Fibroblast of skin of back (primary cell): ENCODE results near the gene FRAT2. TPM values are rescaled to one million over a fixed set of nuclear protein-coding genes. Genes with fewer than 3 reads are reported as not detected.

Experiments used
- DNase-seq: peaks from one replicate; pipeline ENCODE4 v3.0.0-alpha.2; 2013
- polyA plus RNA-seq, 2 experiments: library from polyadenylated mRNA; unstranded; fragments of 120-200 nt; gene quantifications; one replicate each; pipeline ENCODE4 v1.2.1, GENCODE V29; 2013; ENCODE audit not compliant: insufficient read length in 2 of 2

FRAT2 gene
- polyA plus RNA-seq (2013, experiment 1 of 2; ENCODE audit: insufficient read length), result 3.6 TPM
- polyA plus RNA-seq (2013, experiment 2 of 2; ENCODE audit: insufficient read length), result 2.2 TPM

DNA sequence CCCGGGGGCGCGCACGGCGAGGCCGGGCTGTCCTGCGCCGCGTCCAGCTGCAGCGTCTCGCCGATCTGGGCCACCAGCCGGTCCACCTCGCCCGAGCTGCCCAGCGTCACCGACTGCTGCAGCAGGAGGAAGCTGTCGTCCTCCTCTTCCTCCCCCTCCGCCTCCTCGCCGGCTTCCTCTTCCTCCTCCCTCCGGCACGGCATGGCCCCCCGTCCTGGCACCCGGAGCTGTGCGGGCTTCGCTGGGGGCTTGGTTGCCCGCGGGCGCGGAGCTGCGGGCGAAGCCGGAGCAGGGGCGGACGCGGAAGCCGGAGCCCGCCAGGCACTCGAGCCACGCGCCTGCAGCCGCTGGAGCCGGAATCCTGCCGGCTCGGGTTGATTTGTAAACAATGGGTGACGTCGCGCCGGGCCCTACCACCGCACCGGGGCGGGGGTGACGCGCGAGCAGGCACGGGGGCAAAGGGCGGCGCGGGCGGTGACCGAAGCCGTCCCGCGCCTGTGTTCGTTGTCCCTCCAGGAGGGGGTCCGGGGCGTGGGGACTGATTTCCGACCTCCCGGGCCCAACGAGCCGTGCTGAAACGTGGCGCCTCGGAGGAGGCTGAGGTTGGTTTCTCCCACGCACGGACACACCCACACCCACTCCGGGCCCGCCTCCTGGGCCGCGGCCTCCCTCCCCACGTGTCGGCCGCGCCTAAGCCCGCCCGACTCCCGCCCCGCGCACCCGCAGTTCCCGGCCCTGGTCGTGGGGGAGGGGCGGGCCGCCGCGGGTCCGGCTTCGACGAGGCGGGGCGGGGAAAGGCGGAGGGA is at the start of gene FRAT2:
TSS of gene FRAT2 (minus strand) at position 360 of the 806 bp plus-strand sequence. CDS start at position 203, 157 bp downstream.
- peak; percentile 89 for DNase-seq

DNA sequence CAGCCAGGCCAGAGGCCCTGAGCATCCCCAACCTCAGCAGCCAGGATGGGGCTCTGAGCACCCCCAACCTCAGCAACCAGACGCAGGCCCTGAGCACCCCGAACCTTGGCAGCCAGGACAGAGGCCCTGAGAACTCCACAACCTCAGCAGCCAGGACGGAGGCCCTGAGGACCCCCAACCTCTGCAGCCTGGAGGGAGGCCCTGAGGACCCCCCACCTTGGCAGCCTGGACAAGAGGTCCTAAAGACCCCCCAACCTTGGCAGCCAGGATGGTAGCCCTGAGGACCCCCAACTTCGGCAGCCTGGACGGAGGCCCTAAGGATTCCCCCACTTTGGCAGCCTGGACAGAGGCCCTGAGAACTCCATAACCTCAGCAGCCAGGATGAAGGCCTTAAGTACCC is 49.6 kb upstream of the FRAT2 start:
- DNase-seq, result no peak

DNA sequence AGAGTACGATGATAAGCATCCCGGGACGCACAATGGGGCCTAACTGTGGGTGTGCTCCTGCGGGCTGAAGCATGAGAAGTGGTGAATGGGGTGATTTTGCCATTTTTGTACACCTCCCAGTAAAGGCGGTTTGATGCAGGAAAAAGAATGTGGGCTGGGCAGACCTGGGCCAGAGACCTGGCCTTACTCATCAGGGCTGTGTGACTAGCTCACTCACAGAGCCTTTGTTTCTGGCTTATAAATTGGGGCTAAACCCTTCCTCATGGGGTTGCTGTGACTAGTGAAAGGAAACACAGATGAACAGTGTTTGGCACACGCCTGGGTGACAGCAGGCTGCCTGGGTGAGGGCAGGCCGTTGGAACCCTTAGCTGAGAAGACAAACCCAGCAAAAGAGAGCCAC is 48.6 kb upstream of the FRAT2 start:
- no peak for DNase-seq

- no peak for DNase-seq
Observed at GRCh38 chr10:97381626-97382025, 47.1 kb upstream of the FRAT2 start.

DNA sequence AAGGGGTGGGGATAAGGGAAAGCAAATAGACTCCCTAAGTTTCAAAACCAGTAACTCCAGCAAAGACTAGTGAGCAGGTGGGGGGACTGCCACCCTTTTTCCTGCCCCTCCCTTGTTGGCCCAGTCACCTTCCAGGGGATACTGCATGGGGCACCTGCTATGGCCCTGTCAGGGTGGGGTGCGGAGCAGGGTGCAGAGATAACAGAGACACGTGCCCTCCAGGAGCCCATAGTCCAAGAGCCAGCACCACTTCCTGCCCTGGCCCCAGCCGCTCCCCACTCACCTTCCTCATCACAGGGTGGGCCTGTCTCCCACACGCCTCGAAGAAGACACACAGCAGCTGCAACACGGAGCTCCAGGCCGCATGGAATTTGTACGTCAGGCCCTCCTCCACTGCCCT is 46.0 kb upstream of the FRAT2 start:
- no peak for DNase-seq

- no peak for DNase-seq
Observed at GRCh38 chr10:97378933-97379921, 44.7 kb upstream of the FRAT2 start.

DNA sequence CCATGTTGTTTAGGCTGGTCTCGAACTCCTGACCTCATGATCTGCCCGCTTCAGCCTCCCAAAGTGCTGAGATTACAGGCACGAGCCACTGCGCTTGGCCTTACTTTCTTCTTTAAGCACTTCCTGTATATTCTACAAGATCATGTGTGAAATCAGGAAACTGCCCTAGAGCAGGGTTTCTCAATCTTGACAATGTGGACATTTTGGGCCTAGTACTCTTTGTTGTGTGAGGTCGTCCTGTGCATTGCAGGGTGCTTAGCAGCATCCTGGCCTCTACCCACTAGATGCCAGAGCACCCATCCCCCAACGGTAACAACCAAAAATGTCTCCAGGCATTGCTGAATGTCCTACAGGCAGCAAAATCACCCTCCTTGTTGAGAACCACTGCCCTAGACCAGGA is 41.9 kb upstream of the FRAT2 start:
- no peak for DNase-seq

DNA sequence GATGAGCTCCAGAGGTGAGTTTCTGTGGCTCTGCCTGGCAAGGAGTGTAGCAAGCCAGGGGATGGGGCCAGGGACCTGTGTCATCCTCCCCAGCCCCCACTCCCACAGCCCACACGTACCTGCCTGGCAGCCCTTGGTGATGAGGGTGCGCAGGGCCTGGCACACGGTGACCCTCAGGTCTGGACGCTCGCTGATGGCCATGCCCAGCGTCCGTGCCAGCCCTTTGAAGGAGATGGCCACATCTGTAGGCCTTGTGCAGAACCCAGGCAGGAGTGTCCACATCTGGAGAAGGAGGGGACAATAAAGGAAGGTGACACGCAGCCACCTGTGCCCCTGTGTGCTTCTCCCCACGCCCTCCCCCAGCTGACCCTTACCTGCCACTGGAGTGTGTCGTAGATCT is 38.9 kb upstream of the FRAT2 start:
- DNase-seq, result no peak

- no peak for DNase-seq
Observed at GRCh38 chr10:97372233-97372875, 37.8 kb upstream of the FRAT2 start.

DNA sequence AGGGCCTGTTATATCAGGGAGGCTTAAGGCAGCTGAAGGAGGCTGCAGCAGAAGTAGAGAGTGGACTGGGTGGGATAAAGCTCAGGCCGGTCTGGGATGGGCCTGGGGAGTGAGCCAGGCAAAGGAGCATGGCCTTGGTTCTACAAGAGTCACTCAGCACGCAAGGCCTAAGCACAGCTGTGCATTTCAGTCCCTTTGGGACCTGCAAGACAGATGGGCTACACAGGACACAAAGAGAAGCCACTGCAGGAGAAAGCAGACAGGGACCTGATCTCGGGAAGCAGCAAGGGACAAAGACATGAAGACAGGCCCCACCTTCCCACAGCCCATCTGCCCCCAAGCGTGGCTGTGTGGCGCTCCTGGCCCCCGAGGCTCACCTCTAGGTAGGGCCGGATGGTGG is 37.2 kb upstream of the FRAT2 start:
- no peak for DNase-seq

- no peak for DNase-seq
Observed at GRCh38 chr10:97367126-97367649, 32.7 kb upstream of the FRAT2 start.

GRCh38 chr10:97366572-97366971 is 32.0 kb upstream of the FRAT2 start:
- no peak for DNase-seq

GRCh38 chr10:97365761-97366351 is 31.3 kb upstream of the FRAT2 start:
- DNase-seq, result no peak

GRCh38 chr10:97363071-97363470 is 28.5 kb upstream of the FRAT2 start:
- DNase-seq, result no peak

DNA sequence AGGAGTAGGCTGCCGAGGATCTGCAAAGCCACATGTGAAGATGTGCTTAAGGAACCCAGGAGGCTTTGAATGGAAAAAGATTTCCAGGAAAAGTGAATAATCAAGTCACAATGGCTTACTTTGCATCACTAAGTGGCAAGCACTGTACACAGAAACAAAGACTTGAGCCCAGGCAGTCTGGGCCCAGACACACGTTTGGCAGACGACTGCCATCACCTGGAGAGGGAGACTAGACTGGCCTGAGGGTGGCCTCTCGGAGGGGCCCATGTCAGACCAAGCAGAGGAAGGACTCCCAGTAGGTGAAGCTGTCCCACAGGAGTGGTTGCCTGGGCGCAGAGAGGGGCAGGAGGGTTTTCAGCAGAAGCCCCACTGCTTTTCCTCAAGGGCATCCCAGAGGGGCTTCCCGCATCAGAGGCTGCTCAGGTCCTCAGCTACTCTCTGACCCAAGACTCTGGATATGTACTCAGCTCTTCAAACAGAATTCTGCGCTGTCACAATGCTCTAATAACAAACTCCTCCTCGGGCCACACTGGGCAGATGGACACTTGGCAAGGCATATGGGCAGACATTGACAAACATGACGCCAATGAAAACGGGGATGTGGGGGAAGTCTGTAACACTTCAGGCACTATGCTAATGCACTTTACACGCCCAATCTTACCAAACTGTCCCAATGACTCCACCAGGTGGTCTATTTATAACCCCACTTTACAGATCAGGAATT is 27.9 kb upstream of the FRAT2 start:
- no peak for DNase-seq

- no peak for DNase-seq
Observed at GRCh38 chr10:97361537-97361901, 27.0 kb upstream of the FRAT2 start.

GRCh38 chr10:97360705-97361536 is 26.4 kb upstream of the FRAT2 start:
- no peak for DNase-seq

- DNase-seq, result no peak
Observed at GRCh38 chr10:97358781-97359180, 24.3 kb upstream of the FRAT2 start.

DNA sequence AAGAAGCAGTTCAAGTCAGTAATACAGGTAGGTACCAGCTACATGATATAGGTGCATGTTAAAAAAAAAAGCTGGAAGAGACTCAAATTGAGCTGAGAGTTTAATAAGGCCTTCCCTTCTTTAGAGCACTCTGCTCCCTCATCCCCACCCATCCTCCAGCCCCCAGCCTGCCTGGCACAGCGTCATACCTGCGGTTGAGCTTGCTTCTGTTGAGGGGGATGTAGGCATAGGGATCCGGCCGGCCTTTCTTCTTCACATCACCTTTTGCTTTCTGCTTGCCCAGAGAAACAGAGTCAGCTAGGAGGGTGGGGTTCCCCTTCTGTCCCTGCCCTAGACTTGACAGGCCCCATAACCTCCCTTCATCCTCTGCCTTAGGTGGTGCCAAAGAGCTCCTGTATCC is 23.8 kb upstream of the FRAT2 start:
- no peak for DNase-seq

- DNase-seq, result no peak
Observed at GRCh38 chr10:97356918-97357317, 22.4 kb upstream of the FRAT2 start.
